IPS DF 19.7 (cell line): ENCODE measurements around the gene TNFRSF18.

ENCODE experiments used
- DNase-seq: peaks from one replicate; pipeline ENCODE4 v3.0.0-alpha.2; 2013; ENCODE audit warnings: low read depth, low spot score

TNFRSF18 gene

DNA sequence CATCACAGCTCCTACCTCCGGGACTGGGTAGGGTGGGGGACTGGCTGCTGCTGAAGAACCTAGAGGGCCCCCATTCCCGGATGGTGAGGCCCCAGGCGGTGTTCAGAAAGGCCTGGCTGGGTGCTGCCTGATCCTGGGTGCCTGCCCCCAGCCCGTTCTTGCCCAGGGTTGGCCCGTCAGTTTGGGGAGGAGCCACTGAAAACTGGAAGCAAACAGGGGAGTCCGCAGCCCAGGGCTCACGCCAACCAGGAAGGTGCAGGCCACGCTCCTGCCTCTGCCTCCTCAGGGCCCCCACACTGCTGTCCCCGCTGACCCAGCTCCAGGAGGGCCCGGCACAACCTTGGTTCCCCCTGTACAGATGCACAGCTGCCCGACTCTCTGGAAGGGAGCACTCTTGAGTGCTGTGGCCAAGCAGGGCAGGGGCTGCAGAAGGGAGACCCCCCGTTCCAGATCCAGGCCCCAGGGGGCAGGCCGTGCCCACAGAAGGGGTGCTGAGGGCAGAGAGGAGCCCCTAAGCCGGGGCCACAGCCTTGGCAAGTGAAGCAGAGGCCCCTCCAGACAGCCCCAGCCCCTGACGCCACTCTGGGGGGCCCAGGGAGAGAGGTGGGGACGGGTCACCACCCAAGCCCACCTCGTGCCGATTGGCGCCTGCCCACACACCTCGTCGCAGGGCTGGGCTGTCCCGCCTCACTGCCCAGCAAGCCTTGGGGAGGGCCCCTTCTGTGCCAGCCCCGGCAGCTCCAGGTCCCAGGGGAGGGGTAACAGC lies 34.6 kb upstream of the TNFRSF18 start:
- no peak for DNase-seq

DNA sequence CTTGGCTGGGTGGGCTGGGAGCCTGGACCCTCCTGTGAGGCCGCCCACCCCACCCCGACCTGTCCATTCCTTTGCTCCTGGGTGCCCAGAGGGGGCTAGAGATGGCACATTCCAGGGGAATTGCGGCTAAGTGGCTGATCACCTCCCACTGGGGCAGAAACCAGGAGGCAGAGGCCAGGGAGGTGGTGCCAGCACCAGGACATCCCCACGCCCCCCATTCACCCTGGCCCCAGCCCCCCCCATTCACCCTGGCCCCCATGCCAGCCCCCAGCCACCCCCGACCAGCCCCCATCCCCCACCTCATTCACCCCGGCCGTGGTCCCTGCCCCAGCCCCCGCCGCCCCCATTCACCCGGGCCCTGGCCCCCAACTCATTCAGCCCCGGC lies 33.9 kb upstream of the TNFRSF18 start:
- DNase-seq: no peak

DNA sequence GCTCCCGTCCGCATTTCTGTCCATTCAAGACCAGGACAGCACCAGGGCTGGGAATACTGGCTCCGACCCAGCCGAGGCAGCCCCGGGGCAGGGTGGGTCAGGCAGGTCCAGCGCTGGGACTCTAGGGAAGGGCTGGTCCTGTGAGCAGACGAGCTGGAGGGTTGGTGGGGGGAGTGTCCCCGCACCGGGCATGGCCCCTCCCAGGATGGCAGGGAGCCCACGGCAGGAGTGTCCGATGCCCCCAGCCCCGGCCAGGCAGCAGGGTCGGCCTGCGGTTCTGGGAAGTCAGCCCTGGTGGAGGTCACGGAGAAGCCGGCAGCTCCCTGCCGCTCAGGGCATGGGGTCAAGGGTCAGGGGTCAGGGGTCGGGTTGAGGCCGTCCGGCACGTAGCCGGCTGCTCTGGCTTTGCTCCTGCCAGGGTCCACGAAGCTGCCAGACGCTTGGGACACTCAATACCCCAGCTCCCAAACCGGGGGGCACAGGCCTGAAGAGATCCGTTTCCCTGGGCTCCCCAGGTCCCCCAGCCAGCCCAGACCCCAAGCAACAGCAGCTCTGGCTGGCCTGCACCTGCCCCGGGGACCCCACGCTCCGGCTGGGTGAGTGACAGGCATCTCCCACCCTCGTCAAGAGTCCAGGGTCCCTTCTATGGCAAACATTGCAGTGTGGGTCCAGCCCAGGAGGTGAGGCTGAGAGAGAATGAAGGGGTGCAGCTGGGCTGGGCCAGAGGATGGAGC lies 33.4 kb upstream of the TNFRSF18 start:
- DNase-seq: no peak

DNA sequence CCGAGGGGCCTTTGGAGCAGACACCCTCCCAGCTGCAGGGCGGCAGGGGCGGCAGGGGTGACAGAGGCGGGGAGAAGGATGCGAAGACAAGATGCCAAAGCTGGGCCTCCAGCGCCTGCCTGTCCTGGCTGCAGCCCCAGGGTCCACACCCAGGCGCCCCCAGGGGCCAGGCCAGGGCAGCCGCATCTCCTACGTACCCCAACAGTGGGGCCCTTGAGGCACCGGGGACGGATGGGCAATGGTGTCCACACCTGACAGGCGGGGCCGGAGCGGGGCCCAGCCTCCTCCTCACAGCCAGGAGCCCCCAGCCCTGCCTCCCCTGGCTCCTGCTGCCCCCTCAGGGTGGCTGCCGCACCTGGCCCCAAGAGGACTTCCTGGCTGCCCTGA lies 32.8 kb upstream of the TNFRSF18 start:
- DNase-seq: no peak

DNA sequence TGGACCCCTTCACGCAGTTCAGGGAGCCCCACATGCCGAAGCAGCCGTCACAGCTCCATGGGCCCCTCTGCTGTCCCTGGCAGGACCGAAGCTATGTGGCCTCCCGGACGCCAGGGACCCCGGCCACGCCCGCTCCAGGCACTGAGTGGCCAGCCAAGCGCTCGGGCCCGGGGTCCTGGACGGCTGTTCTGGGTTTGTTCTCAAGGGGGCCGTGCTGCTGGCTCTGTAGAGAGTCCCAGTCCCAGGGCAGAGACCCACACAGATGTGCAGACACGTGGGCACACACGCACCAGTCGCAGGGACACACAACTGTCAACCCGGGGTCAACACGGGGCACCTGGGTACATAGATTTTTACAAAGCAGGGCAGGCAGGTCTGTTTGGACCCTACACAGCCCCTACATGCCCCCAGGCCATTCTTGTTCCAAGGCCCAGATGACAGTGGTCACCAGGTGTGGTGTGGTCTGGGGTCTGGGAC lies 32.3 kb upstream of the TNFRSF18 start:
- no peak for DNase-seq

DNA sequence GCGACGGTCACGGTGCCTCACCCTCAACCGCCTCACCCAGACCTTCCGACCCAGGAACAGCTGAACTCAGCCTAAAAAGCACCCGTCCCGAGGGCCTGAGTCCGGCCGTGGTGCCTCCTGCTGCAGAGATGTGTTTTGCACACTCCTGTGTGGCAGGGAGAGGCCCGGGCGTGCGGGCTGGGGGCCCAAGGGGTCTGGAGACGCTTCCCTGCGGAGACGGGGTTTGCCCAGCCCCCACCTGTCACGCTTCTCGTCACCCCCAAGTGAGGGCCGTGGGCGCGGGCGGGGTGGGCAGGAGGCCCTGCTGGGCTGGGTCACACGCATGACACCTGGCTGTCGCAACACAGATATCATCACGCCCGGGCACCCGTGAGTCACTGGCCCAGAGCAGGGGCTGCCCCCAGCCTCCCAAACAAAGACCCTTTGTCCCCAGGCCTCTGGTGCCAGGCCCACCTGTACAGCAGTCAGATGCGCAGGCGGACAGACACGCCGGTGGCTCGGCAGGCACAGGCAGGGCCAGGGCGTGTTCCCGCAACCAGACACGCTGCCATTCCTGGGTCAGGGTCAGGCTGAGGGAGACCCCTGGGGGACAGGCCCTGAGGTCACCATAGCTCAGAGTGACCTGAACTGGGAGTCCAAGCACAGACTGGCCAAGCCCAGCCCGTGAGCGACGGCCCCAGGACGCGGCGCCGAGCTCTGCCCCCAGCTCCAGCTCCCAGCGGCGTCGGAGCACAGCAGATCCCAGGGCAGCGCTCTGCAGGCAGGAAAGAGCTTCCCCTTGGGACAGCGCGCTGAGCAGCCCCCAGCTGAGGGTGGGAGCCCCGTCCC lies 31.7 kb upstream of the TNFRSF18 start:
- no peak for DNase-seq

DNA sequence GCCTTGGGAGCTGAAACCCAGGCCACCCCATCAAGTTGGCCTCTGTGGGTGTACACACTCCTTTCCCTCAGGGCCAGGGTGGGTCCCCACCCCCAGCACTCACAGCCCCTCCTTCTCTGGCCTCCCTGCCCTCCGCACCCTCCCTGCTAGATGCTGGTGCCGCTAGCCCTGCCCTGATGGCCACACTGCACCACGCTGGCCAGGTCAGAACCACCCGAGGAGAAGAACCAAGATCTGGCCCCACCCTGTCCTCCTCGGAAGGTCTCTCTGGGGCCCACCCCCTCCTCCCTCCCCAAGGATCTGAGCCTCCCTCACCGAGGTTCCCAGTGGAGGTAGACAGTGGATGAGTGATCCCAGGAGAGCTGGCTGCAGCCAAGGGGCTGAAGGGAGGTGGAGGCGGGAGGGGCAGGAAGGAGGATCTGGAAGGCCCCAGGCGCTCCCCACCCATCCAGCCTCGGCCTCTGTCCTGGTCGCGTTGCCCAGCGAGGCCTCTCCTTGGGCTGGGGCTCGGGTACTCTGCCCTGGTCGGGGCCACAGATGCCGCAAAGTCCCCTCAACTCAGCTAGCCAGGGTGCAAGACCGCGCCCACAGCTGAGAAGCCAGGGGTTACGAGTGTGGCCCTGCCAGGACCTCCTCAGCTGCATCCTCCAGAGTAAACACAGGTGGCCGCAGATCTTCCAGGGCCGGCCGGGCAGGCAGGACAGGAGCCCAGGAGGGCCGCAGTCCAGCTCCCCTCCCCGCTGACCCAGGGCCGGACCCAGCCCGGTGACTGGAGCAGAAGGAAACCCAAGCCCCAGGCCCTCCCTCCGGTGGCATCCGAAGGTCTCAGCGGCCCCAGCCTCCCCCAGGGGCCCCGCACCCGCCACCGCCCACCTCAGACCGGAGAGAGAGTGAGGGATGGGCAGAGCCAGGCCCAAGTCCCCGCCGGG lies 30.8 kb upstream of the TNFRSF18 start:
- DNase-seq: no peak

DNA sequence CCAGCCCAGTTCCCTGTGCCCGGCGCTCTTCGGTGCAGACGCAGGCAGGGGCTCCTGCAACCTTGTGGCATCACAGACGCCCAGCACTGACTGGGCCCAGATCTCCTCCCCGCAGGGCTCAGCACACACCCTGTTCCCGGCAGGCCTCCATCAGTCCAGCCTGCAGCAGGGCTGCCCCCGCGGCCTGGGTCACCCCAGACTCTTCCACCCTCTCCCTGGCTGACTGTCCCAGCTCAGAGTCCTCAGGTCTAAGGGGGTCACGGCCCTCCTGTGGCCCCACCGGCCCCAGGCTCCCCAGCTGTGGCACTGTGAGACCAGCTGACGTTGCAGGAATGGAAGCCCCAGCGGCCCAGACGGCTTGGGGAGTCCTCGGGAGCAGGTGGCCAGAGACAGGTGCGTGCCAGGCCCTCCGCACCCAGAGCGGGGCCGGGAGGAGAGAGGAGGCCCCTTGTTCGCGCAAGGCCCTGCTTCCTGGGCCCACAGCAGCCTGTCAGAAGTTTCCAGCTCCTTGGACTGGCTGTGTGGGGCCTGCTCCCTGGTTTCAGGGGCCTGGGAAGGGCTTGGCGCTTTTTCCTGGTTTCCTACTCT lies 29.9 kb upstream of the TNFRSF18 start:
- no peak for DNase-seq

DNA sequence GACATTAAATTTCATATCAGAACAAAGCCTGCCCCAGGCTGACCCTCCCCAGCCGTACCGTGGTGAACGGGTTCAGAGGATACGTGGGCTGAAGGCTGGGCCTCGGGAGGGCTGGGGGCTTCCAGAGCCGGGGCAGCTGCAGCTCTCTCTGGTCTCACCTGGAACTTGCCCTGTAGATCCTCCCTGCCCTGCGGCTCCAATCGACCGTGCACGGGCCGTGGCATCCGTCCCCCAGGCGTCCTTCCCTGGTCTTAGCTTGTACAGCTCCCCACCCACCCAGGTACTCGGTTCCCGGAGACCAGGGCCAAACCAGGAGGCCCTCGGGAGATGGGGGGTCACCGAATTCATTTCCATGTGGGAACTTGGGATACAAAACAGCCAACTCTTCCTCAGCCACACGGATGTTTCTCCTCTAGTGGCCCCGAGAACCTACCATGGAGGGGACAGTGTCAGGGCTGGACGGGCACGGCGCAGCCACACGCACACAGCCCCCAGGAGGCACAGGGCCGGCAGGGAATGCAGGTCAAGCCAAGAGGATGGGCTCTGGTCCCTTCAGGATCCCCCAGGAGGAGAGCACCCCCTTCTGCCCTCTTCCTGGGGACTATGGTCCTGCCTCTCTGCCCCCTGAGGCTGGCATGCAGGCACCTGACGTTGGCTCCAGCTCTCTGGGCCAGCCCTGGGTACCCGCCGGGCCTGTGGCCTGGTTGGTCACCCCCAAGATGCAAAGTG lies 28.8 kb upstream of the TNFRSF18 start:
- no peak for DNase-seq

DNA sequence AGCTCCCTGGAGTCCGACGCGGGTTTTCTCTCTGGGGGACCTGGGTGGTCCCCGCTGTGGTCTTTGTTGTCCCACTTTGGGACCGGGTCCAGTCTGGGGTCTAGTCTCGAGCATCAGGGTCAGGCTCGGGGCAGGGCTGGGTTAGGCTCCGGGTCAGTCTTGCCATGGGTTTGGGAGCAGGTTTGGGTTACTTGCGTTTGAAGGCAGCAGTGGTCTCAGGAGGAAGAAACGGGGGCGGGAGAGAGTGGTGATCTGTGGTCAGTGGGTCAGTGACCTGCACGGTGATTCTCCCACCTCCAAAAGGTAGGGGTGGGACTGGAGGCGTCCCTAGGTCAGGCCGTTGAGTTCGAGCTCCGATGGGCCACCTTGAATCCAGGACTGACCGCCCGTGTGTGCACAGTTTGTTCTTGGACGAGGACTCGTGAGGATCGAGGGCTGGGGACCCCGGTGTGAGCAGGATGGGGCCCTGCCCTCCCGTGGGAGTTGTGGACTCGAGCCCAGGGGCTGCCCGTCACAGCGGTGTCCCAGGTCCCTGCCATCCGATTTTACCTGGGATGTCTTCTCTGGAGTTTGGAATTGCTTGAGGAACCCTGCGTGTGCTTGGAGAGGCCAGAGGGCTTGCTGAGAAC lies 27.9 kb upstream of the TNFRSF18 start:
- DNase-seq: no peak

DNA sequence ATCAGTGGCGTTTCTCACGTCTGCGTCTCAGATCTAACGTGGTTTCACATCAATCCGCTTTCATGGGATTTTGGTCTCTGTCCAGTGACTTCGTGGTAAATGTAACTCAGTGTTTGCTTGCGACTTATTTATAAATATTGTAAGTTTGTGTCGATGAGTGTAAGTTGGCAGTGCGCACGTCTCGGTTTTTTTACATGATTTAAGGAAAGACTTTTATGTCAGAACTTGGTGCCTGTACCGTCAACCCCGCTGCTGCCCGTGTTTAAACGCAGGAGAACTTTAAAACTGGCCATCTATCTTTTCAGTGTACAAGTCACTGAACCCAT lies 27.1 kb upstream of the TNFRSF18 start:
- DNase-seq: no peak

DNA sequence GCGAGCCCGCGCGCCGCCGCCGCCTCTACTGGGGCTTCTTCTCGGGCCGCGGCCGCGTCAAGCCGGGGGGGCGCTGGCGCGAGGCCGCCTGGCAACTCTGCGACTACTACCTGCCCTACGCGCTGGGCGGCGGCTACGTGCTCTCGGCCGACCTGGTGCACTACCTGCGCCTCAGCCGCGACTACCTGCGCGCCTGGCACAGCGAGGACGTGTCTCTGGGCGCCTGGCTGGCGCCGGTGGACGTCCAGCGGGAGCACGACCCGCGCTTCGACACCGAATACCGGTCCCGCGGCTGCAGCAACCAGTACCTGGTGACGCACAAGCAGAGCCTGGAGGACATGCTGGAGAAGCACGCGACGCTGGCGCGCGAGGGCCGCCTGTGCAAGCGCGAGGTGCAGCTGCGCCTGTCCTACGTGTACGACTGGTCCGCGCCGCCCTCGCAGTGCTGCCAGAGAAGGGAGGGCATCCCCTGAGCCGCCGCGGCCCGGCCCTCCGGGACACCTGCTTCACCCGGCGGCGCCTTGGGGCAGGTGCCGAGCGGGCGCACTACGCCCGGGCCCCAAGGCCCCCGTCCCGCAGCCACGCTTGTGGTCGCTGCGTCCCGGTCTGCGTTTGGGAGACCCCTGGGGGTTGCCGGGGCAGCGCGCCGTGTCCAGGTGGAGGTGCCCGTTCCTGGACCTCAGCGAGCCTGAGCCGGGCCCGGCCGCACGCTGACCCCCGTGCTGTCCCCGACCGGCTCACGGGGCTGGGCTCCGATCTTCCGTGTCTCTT lies 26.6 kb upstream of the TNFRSF18 start:
- no peak for DNase-seq

DNA sequence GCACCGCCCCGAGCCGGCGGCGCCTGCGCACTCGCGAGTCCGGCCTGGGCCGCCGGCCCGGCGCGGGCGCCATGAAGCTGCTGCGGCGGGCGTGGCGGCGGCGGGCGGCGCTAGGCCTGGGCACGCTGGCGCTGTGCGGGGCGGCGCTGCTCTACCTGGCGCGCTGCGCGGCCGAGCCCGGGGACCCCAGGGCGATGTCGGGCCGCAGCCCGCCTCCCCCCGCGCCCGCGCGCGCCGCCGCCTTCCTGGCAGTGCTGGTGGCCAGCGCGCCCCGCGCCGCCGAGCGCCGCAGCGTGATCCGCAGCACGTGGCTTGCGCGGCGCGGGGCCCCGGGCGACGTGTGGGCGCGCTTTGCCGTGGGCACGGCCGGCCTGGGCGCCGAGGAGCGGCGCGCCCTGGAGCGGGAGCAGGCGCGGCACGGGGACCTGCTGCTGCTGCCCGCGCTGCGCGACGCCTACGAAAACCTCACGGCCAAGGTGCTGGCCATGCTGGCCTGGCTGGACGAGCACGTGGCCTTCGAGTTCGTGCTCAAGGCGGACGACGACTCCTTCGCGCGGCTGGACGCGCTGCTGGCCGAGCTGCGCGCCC lies 25.9 kb upstream of the TNFRSF18 start, which contains the start of gene B3GALT6:
Gene B3GALT6, plus strand, starts transcription at position 30 of the 588 bp plus-strand sequence. Its CDS starts 42 bp downstream, at position 72.
- no peak for DNase-seq

DNA sequence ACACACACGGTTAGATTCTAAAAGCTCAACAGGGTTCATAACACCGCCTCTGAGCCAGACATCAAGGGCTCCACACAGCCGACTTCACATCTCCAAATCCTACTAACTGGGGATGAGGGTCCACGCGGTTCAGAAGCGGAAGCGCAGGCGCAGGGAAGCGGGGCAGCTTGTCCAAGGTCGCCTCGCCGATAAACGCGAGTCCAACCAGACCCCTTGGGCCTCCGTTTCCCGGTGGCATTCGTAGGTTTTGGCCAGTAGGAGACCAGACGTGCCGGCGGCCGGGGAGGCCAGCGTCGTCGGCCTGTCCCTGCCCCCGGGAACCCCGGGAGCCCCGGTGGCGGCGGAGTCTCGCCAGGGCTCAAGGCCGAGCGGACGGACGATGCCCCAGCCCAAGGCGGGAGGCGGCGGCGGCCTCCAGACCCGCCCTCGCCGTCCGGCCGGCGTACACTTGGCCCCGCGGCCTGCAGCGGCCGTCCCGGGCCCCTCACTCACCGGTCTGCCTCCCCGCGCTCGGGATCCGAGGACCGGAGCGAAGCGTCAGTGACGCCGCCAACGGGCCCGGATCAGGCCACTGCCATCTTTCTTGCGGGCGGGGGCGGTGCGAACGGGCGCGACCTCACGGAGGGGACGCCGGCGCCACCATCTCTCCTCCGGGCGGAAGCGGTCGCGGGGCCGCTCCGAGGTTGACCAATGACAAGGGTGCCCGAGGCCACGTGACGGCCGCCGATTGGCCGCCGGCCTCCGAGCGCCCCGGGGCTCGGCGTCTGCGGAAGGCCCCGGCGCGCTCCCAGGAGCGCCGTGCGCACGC lies 25.2 kb upstream of the TNFRSF18 start, which contains the start of gene SDF4:
Gene SDF4, minus strand, starts transcription at position 602 of the 808 bp plus-strand sequence. CDS start 3,229 bp downstream, outside the sequence.
- peak; percentile 75 for DNase-seq

DNA sequence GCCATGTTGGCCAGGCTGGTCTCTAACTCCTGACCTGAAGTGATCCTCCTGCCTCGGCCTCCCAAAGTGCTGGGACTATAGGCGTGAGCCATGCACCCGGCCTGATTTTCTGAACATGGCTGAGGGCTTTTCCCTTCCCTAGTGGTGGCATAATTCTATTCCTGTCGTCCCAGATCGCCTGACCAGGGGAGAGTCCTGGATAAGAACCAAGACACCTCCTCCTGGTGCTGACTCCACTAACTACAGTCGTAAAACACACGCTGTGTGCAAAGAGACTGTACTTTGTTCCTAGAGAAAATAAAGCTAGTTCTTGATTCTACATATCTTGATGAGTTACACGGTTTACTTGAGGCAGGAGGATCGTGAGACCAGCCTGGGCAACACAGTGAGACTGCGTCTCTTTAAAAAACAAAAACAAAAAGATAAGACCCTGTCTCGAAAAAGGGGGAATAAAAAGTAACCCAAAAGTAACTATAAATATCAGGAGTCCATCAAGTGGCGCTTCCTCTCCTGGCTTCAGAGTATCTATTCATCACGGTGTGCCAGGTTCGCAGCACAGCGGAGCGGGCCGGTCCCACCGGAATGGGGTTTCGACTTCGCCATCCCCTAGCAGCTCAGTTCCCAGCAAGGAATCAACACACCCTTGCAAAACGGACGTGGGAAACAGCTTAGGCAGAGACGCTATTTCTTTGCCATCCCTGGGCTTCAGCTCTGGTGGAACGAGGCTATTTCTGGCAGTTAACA lies 24.4 kb upstream of the TNFRSF18 start:
- no peak for DNase-seq

DNA sequence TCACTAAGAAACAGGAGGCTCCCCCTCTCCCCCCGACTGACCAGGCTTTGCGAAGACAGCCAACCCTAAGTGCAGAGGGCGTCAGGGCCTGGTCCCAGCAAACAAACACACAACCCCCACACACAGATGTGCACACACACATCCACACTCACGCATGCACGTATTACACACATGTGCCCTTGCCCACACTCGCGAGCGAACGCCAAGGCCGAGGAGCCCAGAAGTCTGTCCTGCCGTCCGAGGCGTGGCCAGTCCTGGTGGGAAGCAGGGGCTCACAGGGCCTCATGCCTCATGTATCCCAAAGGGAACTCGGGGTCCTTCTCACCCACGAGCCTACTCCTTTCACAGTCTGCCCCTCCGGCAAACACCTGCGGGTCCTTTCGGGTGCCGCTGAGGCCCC lies 23.4 kb upstream of the TNFRSF18 start:
- DNase-seq: no peak
